K562 (cell line): ENCODE measurements around the gene RC3H2.

Experiments used
- CBX3 ChIP-seq, 2 experiments: IDR thresholded peaks; 1 replicate in 1 of 2; 2 replicates in 1 of 2; pipeline ENCODE4 v1.6.1; 2012; ENCODE audit warnings: inconsistent platforms in 2 of 2, low read length in 2 of 2, borderline replicate concordance in 1 of 2, control low read depth in 1 of 2
- EZH2 ChIP-seq: IDR thresholded peaks from 2 replicates; pipeline ENCODE4 v1.6.1; 2012; ENCODE audit warnings: low read depth, mild to moderate bottlenecking, inconsistent platforms, low read length, borderline replicate concordance
- TAF7 ChIP-seq: fragments of 450-650 bp; IDR thresholded peaks from 2 replicates; pipeline ENCODE4 v1.6.1; 2016; ENCODE audit warnings: missing genetic modification characterization, missing compliant biosample characterization

GRCh38 chr9:122904466-122904822 is 715 bp downstream of the RC3H2 start:
- TF ChIP-seq EZH2 (no peak), TAF7 (tag) (no peak), CBX3 (IDR thresholded peaks at IDR 0.05; ENCODE audit: borderline replicate concordance in 1 of 2, low read length in 2 of 2) (no peak)
